HG03135 (cell line): Measurements from ENCODE around the gene CSNK1E.
"Not testable (repeated sequence)": the region's sequence is repeated elsewhere in the genome, so short reads cannot be mapped to it uniquely, and the experiment has no call there.

ENCODE experiments used
- ATAC-seq: cut with Tn5 transposase; IDR thresholded peaks from one replicate; pipeline ENCODE4 v1.9.1; 2021; ENCODE audit warnings: mild to moderate bottlenecking, moderate library complexity; ENCODE audit not compliant: unreplicated experiment

Gene CSNK1E

DNA sequence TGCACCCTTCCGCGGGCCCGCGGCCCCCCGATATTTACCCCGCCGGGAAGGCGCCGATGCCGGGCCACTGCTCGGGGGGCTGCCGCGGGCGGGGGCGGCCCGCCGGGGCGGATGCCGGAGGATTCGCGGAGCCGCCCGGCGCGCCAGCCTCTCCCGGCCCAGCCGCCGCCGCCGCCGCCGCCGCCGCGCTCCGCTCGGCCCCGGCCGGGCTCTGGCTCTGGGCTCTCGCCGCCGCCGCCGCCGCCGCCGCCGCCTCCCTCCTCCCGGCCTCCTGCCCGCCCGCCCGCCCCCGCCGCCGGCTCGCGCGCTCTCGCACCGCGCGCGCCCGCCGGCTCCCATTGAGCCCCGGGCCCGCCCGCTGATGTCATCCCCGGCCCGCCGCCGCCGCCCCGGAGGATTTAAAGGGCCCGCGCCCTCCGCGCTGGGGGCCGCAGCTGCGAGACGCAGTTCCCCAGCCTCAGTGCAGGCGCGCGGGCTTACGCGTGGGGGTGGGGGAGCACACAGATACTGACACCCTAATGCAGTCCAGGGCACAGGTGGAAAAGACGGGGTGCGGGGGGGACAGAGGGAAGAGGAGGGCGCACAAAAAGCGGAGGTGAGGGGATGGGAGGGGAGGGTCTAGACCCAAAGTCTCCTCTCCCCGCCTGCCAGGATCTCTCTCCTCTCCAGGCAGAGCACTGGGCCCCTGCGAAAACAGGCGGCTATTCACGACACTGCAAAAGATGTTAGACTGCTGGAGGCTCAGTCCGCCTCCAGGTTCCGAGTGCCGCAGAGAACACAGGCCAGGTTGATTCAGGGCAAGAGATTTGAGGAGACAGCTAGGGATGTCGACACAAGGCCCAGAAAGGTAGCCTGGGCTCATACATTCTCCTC, at the start of gene CSNK1E:
CSNK1E (minus strand) TSS at position 312 of the 873 bp plus-strand sequence. CDS start 3,276 bp downstream, outside the sequence.
- ATAC-seq = no peak

DNA sequence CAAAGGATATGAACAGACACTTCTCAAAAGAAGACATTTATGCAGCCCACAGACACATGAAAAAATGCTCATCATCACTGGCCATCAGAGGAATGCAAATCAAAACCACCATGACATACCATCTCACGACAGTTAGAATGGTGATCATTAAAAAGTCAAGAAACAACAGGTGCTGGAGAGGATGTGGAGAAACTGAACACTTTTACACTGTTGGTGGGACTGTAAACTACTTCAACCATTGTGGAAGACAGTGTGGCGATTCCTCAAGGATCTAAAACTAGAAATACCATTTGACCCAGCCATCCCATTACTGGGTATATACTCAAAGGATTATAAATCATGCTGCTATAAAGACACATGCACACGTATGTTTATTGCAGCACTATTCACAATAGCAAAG, 48.6 kb upstream of the CSNK1E start:
- ATAC-seq = not testable (repeated sequence)

DNA sequence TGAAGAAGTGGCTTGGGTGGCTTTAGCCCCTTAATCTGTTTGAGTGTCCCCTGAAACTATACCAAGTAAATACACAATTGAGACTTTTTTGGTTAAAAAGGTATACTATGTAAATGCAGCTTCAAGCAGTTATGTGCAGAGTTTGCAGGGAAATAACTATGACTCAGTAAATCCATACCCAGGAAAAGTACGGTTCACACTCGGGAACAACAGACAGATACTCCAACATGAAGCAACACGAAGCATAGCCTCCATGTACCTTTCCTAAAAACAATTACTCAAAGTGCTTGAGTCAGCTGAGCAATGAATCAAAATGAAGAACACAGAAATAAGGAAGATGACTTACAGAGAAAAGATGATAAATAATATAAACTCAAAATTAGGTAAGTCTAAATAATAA, 47.9 kb upstream of the CSNK1E start:
- not testable (repeated sequence) for ATAC-seq

DNA sequence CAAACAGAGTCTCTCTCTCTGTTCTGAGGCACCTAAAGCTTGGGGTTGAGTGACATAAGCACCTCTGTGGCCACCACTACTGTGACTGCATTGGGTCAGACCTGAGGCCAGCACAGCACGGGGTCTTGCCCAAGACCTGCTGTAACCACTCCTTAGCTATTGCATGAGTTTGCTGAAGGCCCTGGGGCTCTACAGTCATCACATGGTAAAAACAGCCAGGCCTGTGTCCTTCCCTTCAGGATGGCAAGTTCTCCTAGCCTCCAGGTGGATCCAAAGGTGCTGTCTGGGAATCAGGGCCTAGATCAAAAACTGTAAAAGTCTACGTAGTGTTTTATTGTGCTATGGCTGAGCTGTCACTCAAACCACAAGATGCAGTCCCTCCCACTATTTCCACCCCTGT, 43.3 kb upstream of the CSNK1E start:
- ATAC-seq = not testable (repeated sequence)

DNA sequence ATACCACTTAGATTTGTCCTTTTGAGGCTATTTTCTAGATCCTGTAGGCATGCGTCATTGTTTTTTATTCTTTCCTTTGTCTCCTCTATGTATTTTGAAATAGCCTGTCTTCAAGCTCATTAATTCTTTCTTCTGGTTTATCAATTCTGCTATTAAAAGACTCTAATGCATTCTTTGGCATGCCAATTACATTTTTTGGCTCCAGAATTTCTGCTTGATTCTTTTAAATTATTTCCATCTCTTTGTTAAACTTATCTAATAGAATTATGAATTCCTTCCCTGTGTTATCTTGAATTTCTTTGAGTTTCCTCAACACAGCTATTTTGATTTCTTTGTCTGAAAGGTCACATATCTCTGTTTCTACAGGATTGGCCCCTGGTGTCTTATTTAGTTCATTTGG, 42.6 kb upstream of the CSNK1E start:
- not testable (repeated sequence) for ATAC-seq

DNA sequence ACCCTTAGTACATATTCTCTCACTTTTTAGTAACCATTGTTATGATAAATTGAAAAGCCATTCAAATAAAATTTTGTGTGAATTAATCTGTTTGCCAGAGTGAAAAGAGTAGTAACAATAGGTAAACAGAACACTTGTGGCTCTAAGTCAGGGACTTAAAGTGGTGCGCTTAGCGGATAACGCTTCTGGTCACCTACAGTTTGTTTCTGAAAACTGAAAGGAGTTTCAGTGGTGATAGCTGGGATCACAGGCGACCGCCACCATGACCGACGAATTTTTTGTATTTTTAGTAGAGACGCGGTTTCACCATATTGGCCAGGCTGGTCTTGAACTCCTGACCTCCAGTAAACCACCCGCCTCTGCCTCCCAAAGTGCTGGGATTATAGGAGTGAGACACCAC, 40.7 kb upstream of the CSNK1E start:
- not testable (repeated sequence) for ATAC-seq

DNA sequence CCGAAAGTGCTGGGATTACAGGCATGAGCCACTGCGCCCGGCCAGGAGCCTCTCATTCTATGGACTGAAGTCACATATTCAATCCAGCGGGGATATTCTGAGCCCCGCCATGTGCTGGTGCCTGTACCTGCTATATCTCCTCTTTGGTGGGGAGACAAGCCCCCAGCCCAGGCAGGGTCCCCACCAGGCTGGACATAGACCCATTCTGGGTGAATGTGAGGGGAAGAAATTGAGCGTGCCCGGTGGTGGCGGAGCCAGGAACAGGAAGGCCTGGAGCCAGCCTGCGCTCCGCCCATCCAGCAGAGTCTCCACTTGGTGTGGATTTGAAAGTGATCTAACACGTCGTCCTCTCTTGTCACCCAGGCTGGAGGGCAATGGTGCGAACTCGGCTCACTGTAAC, 38.0 kb upstream of the CSNK1E start:
- no peak for ATAC-seq

DNA sequence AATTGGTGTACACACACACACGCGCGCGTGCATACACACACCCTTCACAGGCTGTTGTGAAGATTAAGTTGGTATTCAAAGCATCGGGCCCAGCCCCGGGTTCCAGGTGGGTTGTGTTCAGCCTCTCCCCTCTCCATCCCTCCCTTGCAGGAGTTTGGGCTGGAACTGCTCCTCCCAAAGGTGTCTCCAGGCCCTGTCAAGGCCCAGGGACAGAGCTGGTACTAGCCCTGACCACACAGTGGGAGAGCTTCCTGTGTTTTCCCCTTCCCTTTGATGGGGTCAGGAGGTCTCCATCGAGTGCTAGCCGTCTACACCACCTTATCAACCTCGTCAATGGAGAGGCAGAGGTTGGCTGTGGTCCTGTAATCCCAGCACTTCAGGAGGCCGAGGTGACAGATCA, 36.5 kb upstream of the CSNK1E start:
- no peak for ATAC-seq

DNA sequence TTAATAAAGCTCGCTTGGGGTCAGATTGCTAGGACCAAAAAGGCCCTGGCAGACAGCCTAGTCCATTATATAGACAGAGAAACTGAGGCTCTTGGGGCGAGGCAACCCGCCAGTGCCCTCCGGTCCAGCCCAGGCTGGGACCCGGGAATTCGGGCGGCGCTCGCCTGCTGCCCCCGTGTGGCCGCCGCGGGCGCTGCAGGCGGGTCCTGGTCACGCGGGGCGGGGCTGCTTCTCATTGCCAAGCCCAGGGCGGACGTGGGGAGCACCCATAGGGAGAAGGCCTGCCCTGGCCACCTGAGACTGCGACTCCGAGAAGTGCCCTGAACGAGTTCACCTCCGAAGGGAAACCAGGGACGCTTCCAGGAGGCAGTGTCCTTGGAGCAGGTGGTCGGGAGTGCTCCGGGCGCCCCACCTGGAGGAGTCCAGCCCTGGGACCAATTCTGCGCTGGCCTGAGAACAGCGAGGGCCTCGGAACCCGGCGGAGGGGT, 36.0 kb upstream of the CSNK1E start:
- ATAC-seq = no peak

DNA sequence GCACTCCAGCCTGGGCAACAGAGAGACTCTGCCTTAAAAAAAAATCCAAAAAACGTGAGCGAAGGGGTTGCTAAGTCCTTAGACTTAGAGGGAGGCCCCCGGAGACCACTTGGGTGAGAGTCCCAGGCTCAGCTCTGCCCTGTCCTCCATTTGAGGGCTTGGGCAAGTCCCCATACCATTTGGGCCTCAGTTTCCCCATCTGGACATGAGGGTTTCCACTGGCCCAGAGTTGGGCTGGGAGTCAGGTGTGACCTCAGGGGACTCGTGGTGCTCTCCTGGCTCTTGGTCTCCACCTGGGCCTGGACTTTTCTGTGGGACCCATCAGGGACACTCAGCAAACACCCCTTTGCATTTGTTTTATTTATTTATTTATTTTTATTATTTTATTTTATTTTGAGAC, 35.2 kb upstream of the CSNK1E start:
- no peak for ATAC-seq

DNA sequence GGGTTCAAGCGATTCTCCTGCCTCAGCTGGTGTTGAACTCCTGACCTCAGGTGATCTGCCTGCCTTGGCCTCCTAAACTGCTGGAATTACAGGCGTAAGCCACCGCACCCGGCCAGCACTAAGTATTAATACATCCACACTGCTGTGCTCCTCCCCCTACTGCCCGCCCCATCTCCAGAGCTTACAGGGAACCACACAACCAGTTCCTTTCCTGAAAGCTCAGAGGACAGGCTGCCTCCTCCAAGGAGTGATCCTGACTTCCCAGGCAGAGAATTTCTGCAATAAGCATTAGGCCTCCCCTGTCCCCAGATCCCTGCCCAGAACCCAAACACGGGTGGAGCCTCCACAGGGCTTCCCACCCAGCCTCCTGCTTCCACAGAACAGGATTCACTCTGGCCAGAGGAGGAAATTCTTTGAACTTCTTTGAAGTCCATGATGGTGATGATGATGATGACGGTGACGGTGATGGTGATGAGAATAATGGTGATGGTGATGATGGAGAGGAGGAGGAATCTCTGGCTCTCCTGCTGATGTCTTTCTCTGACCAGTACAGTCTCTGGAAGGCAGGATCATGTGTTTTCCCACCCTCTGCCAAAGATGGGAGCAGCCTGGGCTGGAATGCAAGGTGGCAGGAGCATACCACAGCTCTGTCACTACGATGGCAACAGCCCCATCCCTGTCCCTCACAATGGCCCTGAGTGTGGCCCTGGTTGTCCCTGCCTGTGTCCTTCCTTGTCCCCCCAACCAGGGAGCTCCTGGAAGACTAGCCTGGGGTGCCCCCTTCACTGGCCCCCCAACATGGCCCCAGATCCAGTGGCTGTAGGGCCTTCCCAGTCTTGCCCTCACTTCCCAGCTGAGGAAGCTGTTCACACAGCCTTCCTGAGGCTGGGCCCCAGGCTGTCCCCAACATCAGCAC, 33.5 kb upstream of the CSNK1E start:
- ATAC-seq = no peak

DNA sequence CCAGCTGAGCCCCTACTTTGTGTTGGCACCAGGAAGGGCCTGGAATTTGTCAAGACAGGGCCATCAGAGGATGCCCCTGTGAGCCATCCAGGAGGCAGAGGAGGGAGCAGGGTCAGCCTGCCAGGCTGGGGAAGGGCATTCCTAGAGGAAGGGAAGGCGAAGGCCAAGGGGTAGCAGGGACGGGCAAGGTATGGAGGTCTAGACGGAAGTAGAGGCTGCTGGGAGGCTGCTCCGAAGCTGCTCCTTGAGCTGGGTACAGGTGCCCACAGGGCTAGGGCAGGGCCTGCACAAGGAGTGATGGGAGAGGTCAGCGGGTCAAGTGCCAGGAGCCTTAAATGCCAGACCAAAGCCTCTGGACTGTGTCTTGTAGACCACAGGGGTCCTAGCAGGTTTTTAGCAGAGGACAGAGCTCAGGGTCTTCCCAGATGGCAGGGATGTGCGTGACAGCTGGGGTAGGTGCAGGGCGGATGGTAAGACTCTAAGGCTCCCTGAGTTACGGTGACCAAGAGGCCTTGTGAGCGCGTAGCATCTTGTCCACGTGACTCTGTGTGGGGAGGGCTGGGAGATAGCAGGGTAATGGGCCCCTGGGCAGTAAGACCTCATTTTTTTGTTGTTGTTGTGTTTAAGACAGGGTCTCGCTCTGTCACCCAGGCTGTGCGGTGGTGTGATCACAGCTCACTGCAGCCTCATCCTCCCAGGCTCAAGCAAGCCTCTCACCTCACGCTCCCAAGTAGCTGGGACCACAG, 31.7 kb upstream of the CSNK1E start:
- ATAC-seq = no peak

DNA sequence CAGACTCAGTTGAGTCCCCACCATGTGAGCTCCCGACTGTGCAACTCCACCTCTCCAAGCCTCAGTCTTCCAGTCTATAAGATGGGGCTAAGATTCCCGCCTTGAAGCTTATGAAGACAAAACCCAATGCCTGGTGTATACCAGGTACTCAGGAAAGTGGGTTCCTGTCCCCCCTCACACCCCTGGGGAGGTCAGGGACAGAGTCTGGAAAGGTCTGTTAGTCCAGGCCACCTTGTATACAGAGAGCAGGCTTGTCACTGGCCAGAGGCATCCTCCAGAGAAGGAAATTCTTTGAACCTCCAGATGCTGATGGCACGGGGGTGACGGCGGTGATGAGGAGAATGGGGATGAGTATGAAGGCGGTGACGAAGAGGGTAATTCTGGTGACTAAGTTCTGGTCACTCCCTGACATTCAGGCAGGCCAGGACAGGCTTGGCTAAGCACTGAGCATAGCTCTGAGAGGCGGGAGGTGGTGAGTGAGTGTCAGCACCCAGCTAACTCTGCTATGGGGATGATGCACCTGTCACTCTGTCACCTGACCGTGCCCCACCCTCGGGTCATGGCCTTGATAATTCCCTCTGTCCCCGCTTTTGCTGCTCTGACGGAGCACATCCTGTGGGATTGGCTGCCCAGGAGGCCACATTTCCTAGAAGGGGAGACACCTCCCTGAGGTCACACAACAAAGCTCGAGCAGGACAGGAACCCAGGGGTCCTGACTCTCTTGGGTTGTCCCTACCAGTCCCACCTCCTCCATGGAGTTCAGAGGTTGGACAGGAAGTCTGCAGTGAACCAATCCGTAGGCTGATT, 30.9 kb upstream of the CSNK1E start:
- no peak for ATAC-seq

DNA sequence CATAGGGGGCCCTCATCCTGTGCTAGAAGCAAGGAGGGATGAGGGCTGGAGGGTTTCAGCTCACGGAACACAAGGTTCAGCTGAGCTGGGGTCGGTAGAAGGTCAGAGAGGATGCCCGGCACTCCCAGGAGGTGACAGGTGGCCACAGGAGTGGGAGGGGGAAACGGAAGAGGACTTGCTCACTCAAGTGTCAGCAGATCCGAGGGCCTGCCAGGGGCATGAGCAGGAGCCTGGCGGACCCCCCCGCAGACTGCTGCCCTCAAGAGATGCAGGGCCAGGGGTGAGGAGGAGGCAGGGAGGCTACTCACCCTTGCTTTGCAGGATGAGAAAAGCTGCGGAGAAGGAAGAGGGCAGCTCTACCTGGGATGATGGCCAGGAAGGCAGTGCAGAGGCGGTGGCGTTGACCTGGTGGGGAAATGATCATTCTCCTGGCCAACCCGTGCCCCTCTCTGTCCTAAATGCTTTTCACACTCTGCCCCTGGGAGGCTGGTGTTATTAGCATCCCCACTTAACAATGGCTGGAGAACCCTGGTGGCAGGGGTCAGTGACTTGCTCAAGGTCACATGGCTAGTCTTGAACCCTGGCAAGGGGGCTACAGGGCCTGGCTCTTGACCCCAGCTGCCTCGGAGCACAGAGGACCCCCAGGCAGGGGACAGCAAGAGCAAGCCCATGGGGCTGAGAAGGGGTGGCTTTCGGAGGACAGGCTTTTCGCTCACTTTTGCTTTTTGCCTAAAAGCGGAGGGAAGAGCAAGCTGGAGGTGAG, 30.1 kb upstream of the CSNK1E start:
- ATAC-seq = no peak

DNA sequence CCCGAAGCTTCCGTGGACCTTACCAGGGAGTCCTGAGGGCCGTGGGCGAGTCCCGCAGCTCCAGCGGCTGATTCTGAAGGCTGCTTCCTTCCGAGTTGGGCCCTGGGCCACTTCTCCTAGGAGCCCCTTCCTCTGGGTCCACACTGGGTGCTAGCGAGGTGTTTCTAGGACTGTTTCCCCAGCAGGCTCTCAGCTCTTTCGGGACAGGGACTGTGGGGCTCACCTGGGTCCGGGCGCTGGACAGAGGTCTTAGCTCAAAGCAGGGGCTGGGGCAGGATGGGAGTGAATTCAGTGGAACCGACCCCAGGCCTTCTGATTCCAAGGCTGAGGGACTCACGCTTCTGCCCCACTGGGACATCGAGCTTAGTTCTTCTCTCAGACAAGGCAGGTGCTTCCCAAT, 29.3 kb upstream of the CSNK1E start:
- ATAC-seq = no peak

DNA sequence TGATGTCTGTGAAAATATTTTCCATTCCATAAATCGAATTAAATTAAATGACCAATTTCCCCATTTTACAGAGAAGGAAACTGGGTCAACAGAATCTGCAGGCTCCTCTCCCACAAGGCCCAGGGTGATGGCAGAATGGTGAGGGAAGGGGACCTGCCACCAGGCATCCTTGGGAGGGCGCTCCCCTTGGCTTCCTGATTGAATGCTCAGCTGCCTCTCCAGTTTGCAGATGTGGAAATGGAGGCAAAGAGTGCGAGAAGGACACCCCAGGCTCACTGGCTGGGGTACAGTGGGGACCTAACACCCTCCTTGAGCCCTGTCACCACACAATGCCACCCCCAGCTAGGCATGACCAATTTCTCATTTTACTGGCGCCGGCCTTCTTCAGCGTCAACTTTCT, 28.5 kb upstream of the CSNK1E start:
- no peak for ATAC-seq

DNA sequence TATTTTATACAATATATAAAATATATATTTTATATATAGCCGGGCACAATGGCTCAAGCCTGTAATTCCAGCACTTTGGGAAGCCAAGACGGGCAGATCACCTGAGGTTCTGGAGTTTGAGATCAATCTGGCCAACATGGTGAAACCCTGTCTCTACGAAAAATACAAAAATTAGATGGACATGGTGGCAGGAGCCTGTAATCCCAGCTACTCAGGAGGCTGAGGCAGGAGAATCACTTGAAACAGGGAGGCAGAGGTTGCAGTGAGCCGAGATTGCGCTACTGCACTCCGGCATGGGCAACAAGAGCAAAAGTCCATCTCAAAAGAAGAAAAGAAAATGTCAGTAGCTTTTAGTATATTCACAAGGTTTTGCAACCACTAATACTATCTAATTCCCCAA, 22.7 kb upstream of the CSNK1E start:
- not testable (repeated sequence) for ATAC-seq

DNA sequence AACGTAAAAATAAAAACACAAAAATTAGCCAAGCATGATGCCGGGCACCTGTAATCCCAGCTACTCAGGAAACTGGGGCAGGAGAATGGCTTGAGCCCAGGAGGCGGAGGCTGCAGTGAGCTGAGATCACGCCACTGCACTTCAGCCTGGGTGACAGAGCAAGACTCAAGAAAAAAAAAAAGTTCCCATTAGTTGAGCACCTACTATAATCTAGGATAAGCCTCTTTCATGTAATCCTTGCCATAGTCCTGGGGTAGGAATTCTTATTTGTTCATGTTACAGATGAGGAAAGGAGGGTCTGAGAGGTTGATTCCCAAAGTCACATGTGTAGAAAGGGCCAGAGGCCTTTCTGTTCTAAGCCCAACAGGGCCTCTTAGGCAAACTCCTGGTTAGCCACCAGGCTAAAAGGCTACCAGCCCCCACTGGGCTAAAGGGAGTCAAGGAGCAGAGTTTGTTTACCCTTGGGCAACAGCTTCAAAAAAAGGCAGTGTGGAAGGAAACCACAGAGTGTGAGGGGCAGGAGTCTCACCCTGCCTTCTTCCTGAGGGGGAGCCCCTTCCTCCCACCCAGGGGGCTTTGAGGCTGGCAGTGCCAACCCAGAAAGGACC, 21.6 kb upstream of the CSNK1E start:
- ATAC-seq = no peak

DNA sequence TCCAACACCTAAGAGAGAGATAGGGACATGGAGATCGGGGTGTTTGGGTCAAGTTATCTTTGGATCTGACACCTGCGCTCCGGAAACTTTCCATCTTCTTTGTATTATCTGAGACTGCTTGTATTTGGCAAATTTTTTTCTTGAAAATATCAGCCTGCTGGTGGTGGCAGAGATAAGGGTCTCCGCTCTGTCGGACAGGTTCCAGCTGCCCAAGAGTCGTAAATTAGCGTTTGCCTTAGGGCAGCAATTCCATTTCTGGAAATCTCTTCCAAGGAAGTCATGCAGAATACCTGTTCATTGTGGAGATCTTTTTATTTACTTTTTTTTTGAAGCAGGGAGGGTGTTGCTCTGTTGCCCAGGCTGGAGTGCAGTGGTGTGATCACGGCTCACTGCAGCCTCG, 19.5 kb upstream of the CSNK1E start:
- ATAC-seq = no peak
